Stromal cell of bone marrow (primary cell): Measurements from ENCODE around the gene GPAT3.
A peak's percentile ranks its signal among the peaks of the same experiment; 100 is the strongest.
"Not testable (repeated sequence)": the region's sequence is repeated elsewhere in the genome, so short reads cannot be mapped to it uniquely, and the experiment has no call there.

Experiments used
- DNase-seq: peaks from one replicate; pipeline ENCODE4 v3.0.0-alpha.2; 2012; ENCODE audit warnings: low read depth

The GPAT3 gene

DNA sequence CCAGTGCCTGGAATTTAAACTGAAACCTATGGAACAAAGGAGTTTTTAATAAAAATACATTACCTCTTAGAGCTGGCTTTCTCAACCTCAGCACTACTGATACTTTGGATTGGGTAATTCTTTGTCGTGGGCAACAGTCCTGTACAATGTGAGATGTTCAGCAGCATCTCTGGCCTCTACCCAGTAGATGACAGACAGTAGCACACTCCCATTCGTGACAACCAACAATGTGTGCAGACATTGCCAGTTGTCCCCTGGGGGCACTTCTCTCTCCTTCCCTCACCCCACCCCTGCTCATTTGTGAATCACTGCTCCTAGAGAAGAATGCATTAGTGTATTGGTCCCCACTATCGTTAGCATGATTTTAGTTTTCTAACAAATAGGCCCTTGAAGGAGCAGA lies 16.2 kb downstream of the GPAT3 start:
- peak; percentile 64 for DNase-seq

DNA sequence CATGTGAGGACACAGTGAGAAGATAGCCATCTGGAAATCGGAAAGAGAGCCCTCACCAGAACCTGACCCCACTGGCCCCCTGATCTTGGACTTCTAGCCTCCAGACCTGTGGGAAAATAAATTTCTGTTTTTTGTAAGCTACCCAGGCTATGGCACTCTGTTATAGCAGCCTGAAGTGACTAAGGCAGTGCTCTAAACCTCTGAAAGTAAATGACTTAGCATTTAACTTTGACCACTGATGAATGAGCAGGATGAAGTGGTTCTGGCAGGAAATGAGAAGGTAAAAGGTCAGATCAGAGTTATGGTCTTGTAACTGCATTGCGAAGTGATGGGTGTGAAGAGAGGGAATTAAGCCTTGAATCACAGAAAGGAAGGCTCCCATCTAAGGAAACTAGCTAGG lies 17.0 kb downstream of the GPAT3 start:
- DNase-seq, result peak; percentile 76

DNA sequence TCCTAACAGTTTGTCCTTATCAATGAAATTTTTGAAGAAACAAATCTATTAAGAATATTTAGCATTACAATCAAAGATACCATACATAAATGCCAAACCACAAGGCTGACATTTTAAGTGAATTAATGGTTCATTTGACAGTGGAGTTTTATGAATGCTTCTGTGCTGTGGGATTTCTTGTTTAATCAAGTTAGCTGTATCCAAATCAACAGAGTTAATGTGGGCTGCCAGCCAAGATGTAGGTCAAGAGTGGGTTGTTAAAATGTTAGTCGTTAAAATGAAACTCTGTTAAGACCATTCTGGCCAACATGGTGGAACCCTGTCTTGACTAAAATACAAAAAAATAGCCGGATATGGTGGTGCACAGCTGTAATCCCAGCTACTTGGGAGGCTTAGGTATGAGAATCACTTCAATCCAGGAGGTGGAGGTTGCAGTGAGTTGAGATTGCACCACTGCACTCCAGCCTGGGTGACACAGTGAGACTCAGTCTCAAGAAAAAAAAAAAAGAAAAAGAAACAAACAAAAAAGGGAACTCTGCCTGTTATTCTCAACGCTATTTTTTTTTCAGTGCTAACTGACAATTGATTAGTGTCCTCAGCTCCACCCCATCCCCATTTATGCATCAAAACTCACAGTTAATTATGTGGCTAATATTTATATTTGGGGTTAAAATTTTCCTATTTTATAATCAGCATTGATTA lies 20.2 kb downstream of the GPAT3 start:
- DNase-seq, result no peak

DNA sequence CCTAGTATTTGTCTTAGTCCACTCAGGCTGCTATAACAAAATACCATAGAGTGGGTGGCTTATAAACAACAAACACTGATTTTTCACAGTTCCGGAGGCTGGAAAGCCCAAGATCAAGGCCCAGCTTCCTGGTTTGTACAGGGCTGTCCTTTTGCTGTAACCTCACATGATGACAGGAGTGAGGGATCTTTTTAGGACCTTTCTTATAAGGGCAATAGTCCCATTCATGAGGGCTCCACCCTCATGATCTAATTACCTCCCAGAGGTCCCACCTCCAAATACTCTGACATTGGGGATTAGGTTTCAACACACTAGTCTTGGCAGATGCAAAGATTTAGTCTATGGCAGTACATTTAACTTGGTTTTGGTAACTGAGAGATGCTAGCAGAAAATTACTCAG lies 20.9 kb downstream of the GPAT3 start:
- DNase-seq, result no peak

DNA sequence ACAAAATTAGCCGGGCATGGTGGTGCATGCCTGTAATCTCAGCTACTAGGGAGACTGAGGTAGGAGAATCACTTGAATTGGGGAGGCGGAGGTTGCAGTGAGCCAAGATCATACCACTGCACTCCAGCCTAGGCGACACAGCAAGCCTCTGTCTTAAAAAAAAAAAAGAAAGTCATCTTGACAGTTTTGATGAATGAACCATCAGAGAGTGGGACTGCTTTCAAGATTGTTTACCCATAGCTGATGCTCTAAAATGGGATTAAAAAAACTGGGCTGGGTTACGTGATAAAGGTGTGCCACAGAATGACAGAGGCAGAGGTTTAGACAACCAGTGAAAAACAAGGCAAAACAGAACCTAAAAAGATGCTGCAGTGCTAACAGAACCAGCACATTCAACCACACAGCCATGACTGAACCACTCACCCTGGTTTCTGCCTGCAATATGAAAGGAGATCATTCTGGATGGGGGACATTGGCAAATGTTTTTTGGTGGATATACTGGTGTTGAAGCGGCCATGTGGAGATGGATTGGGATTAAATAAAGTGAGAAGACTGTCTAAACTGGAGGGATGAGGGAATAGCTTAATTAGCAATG lies 22.2 kb downstream of the GPAT3 start:
- DNase-seq, result no peak

DNA sequence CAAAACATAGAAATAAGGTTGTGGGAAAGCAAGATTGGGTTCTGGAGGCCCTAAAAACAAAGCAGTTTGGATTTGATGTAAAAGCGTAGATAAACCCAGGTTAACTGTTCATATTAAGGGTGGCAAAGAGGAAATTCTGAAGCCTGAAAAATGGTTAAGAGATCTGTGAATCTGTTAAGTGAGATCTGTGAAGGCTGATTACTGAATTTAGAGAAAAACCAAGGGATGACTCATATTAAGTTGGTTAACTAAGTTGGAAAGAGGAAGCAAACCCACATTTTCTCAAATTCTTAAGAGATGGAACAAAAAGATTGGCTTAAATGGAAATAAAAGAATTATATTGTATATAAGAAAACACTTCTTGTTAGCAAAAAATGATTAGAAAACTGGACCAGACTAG lies 22.8 kb downstream of the GPAT3 start:
- peak; percentile 23 for DNase-seq

DNA sequence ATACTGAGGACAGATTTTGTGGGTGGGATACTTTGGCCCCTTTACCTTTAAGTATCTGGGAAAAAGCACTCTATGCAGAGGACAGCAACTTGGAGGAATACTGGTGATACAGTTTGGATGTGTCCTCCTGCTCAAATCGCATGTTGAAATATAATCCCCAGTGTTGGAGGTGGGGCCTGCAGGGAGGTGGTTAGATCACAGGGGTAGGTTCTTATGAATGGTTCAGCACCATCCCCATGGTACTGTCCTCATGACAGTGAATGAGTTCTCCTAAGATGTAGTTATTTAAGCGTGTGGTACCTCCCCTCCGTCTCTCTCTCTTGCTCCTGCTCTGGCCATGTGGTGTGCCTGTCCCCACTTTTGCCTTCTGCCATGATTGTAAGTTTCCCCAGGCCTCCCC lies 24.6 kb downstream of the GPAT3 start:
- no peak for DNase-seq

DNA sequence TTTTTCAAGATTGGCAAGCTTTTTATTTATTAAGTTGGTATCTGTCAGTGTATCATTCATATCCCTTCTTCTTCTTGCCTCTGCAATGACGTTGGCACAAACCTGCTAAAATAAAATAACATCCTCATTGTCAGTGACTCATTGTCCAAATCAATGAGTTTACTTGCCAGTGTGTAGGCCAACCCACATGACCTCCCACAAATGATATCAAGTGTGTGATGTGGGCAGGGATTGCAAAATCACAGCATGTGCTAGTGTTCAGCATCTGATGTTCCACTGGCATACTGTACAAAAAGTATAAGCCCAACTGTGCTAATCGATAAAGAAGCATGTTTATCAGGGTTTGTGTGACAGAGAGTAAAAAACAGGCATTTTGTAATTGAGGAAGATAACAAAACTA lies 25.5 kb downstream of the GPAT3 start:
- peak; percentile 59 for DNase-seq

DNA sequence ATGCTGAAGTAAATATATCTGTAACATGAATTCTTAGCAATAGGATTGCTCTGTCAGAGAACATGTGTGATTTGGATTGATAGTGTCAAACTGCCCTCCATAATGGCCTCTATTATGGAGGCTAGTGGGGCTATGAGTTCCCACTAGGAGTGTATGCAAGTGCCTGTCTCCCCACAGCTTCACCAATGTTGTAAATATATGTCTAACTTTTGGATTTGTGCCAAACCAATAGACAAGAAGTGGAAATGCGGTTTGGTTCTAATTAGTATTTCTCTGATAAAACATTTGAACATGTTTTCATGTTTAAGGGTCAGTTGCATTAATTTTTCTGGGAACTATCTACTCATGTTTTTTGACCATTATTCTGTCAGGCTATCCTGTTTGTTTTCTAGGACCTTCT lies 28.1 kb downstream of the GPAT3 start:
- DNase-seq, result no peak

DNA sequence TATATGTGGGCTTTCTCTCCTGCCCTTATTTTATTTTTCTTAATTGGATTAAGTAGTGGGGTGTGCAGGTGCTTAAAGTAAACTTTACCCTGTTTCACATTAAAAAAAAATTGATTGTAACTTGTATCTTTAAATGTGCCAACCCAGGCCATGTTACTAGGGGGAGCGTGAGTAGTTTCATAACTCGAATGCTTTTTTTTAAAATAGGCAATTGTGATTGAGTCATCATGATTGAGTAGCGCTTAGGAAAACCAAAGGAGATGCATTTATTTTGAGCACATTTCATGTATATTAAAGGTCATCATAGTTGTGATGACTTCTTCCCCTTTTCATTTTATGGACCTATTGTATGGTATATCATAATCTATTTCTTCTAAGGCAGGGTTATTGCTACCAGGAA lies 32.2 kb downstream of the GPAT3 start:
- DNase-seq, result no peak

DNA sequence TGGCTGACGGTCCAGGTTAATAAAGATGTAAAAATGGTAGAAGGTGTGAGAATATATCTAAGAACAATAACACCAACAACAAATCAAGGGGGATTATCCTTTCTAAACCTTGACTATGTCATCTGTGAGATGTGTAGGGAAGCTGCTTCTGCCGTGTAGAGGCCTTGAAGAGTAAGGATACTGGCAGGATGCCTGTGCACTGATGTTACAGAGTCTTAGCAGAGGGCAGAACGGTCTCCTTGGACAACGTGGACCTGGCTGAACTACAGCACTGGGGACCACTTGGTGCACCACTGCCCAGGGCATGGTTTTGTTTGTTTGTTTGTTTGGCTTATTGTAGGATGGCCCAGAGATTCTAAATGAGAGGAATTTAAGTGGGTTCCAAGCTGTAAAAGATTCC lies 33.5 kb downstream of the GPAT3 start:
- no peak for DNase-seq

DNA sequence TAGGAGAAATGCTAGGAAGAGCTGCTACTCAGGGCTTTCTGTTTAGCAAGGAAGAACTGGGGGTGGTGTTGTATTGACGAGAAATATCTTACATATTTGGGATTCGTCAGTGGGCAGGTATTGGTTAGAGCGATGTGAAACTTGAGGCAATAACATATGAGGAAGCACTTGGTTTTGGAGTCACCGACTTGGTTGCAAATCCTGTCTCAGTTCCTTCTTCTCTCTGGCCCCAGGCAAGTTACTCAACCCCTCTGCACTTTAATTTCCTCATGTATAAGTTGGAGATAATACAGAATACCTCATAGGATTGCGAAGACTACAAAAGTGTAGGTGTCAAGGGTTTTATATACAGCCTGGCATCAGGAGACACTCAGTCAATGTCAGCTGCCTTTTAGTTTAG lies 34.1 kb downstream of the GPAT3 start:
- no peak for DNase-seq

DNA sequence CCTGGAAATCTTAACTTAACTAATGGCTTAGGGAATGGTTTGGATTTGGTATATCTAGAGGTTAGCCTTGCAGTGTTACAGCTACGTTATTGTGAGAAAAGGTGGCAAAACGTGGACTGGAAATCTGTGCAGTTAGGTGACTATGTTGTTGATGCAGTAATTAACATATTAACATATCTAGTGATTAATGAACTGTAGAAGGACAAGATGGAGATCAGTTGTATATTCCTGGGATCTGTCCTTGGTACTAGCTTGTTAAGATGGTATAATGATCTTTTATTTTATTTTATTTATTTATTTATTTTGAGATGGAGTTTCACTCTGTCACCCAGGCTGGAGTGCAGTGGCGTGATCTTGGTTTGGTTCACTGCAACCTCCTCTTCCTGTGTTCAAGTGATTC lies 36.9 kb downstream of the GPAT3 start:
- no peak for DNase-seq

DNA sequence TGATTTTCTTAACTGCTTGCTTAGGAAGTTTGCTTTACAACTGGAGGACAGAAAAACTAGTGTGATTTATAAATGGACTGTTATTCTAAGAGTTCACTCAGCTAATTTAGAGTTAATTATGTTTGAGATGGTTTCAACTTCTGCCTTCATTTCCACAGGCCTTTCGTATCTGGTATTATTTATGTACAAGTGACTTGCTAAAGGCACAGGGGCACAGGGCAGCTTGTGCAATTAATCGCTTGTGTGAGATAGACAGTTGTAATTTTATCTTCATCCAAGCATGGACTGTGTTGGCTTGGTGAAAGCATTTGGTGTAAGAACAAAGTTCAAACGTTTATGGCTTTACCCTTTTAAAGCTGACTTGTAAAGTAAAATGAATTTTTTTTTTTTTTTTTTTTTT lies 38.3 kb downstream of the GPAT3 start:
- no peak for DNase-seq

DNA sequence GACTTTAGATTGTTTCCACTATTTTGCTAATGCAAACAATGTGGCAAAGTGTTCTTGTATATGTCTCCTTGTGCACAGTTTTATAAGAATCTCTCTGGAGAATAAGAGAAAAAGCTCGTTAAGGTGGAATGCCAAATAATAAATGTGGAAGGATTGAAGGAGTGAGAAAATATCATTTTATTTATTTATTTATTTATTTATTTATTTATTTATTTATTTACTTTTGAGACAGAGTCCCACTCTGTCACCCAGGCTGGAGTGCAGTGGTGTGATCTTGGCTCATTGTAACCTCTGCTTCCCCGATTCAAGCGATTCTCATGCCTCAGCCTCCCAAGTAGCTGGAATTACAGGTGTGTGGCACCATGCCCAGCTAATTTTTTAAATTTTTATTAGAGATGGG lies 40.3 kb downstream of the GPAT3 start:
- not testable (repeated sequence) for DNase-seq

DNA sequence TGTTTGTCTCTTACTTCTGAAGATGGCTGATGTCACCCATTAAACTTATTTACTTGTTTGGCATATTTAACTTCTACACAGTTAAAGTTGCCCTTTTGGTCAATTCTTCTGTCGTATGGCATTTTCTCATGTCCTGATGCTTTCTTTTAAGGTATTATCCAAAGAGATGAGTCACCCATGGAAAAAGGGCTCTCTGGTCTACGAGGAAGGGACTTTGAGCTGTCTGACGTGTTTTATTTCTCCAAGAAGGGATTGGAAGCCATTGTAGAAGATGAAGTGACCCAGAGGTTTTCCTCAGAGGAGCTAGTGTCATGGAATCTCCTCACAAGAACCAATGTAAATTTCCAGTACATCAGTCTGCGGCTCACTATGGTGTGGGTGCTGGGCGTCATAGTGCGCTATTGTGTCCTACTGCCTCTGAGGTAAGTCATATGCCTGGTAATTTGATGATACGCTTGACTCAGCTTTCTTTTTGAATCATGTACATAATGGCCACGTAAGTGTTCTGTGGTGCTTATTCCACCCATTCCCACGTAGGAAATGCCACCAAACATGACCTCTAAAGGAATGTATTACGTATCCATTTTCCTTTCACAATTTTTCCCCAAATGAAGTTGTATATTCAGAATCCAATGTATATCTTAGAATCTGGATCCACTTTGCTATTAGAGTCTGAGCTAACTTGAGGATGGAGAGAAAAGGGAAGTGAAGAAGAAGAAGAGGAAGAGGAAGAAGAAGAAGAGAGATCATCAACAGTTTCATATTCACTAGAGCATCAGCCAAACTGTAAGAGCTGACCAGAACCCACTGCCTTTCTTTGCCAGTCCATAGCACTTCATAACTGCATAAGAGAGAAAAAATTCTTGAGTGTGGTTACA lies 45.7 kb downstream of the GPAT3 start:
- no peak for DNase-seq

DNA sequence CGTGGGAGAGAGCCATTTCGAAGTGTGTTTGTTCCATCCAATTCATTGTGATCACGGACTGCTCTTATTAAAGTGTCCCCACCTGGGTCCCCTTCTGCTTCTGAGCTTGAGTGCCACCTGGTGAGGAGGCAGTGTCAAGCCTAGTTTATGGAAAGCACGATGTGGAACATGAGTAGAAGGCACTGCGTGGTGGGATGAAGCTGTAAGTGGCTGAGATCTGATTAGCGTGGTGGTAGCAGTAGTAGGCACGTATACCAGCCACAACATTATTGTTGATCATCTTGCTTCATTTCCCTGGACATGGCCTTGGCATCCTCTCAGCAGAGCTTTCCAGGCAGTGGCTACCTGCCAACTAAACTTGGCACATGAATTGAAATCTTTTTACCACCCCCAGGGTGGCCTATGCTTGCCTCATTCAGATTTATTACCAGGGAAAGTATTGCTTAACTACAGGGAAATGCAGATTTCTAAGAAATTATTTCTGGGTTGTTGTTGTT lies 46.4 kb downstream of the GPAT3 start:
- peak; percentile 39 for DNase-seq

DNA sequence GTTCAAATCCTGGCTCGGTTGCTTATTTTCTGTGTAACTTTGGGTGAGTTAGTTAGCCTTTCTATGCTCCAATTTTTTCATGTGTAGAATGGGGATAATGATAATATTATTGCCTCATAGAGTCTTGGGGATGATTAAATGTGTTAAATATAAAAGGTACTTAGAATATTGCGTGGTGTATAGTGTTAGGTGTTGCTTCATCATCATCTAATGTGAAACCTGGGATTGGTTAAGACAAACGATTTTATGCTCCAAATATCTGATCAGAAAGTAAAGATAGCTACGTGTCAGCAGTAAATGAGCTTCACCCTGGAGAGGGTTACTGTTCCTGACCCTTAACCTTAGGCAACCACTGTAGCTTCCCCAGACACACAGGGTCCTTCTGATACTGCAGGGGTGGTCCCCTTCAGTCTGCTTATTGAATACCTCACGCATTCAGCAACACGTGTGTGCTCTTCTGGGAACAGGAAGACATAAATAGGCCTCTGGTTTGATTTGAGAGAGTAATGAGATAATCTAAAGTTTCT lies 50.1 kb downstream of the GPAT3 start:
- DNase-seq, result no peak

DNA sequence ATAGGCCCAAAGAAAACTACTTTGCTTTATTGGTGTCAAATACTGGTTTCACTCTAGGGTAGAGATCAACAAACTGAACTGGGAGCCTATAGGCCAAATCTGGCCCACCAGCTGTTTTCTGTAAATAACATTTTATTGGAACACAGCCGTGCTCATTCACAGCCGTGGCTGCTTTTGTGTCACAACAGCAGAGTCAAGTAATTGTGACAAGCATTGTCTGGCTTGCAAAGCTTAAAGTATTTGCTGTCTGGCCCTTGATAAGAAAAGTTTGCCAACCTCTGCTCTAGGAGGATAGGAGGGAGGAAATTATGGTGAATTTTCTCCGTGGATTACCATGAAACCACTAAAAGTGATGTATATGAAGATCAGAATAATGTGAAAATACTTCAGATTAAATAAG lies 53.4 kb downstream of the GPAT3 start:
- no peak for DNase-seq

DNA sequence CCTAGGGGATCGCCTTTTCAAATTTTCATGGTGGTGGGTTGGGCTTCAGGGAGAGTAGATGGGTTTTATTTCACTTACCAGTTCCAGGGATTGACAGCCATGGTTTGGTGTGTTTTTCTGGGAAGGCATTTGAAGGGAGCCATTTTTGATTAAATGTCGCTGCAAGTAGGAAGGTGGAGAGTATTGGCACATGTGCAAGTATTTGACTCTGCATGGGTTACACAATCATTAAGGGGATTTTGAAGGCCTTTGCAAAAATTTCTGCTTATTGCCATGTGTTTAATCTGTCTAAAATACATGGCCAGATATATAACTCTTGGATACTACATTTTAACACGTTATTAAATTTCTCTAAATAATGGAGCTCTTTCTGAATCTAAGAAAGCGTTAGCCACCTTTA lies 55.1 kb downstream of the GPAT3 start:
- DNase-seq, result no peak

DNA sequence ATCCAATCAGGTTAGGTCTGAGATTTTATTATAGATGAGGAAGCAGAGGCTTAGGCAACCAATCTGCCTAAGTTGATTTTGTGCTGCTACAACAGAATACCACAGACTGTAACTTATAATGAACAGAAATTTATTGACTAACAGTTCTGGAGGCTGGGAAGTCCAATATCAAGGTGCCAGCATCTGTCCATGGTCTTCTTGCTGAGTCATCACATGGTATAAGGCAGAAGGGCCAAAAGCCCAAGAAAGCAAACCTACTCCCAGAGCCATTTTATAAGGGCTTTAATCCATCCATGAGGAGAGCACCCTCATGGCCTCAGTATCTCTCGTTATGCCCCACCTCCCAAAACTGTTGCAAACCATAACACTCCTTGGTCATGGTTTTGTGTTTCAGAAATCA lies 55.8 kb downstream of the GPAT3 start:
- DNase-seq, result no peak

DNA sequence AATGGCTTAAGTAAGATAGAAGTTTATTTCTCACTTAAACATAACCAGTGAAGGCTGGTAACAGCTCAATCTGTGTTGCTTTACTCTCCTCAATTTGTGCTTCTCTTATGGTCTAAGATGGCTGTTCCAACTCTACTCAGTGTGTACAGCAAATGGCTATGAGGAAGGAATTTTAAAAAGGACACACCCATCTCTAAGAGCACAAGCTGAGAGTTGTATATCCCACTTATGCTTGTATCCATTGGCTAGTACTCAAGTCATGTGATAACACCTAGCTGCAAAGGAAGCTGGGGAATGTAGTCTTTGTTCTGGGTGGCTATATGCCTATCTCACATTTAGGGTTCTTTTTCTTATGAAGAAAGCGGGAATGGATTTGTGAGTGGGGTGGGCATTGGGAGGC lies 63.3 kb downstream of the GPAT3 start:
- no peak for DNase-seq

DNA sequence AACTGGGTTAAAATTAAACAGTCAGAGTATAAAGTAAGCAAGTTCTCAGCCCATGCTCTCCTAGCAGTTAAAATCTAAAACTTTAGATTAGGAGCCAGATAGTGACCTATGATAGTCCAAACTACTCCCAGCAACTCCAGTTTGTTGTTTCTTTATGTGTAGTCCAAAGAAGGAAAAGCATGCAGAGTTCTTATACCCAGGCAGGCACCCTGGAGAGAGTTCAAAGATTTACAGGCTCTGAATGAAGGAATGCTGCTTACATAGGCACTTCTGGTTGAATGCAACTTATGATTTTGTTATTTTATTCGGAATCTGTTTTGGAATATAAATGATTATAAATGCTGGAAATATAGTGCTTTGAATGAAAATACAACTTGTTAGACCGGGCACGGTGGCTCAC lies 67.2 kb downstream of the GPAT3 start:
- DNase-seq, result no peak
